Lung (tissue), 12 donors: ENCODE data around the gene IRX1. TPM values are rescaled to one million over a fixed set of nuclear protein-coding genes. Genes with fewer than 3 reads are reported as not detected.

ENCODE experiments used
- ATAC-seq: fragments of 200-7000 bp; cut with Tn5 transposase; one replicate; pipeline ENCODE4 v1.9.1; 2020; ENCODE audit warnings: moderate number of reproducible peaks; ENCODE audit not compliant: insufficient read depth, low FRiP score
- DNase-seq, 3 donors: peaks; one replicate each; pipeline ENCODE4 v3.0.0-alpha.2; 2013 to 2017
- H3K27ac ChIP-seq, 2 donors: one replicate each; pipeline ENCODE4 v1.5.1; 2013; ENCODE audit warnings: mild to moderate bottlenecking in 2 of 2, moderate library complexity in 2 of 2, control low read depth in 1 of 2, inconsistent platforms in 1 of 2, low read depth in 1 of 2, low read length in 1 of 2
- H3K27me3 ChIP-seq, 3 donors: one replicate each; pipeline ENCODE4 v1.5.1; 2013; ENCODE audit warnings: low read length in 2 of 3; ENCODE audit not compliant: control insufficient read depth in 3 of 3, insufficient read depth in 3 of 3
- H3K36me3 ChIP-seq, 4 donors: one replicate each; pipeline ENCODE4 v1.5.1; 2013; ENCODE audit warnings: low read length in 4 of 4, mild to moderate bottlenecking in 1 of 4, moderate library complexity in 1 of 4; ENCODE audit not compliant: control insufficient read depth in 4 of 4, insufficient read depth in 4 of 4
- H3K4me1 ChIP-seq, 5 donors: one replicate each; pipeline ENCODE4 v1.5.1; 2013; ENCODE audit warnings: low read length in 5 of 5, mild to moderate bottlenecking in 2 of 5, moderate library complexity in 1 of 5; ENCODE audit not compliant: control insufficient read depth in 5 of 5, insufficient read depth in 5 of 5
- H3K4me3 ChIP-seq: one replicate; pipeline ENCODE4 v1.5.1; 2013; ENCODE audit warnings: mild to moderate bottlenecking, control low read depth, moderate library complexity
- H3K9ac ChIP-seq, 2 donors: one replicate each; pipeline ENCODE4 v1.5.1; 2013; ENCODE audit warnings: low read length in 2 of 2, control low read depth in 1 of 2; ENCODE audit not compliant: insufficient read depth in 1 of 2
- H3K9me3 ChIP-seq, 4 donors: one replicate each; pipeline ENCODE4 v1.5.1; 2013; ENCODE audit warnings: low read length in 3 of 4, mild to moderate bottlenecking in 1 of 4, moderate library complexity in 1 of 4; ENCODE audit not compliant: control insufficient read depth in 4 of 4, insufficient read depth in 3 of 4
- CTCF ChIP-seq: IDR thresholded peaks from 2 replicates; pipeline ENCODE4 v1.5.1; 2012; ENCODE audit warnings: mild to moderate bottlenecking; ENCODE audit errors: control extremely low read depth, extremely low read depth
- WGBS, 2 donors: extraction: QIAGEN DNeasy Blood & Tissue Kit; methylation state at CpG; one replicate each; pipeline ENCODE4 v1.1.7; 2013; 5-methylcytosine and 5-hydroxymethylcytosine counted together
- polyA plus RNA-seq, 2 donors: library from polyadenylated mRNA; stranded (reverse); fragments of 200-250 nt; gene quantifications; one replicate each; pipeline ENCODE4 v1.2.1, GENCODE V29; 2013
- total RNA-seq, 2 donors: library from RNA; depleted of rRNA in 1 of 2; stranded (reverse); fragments of >200 nt in 1 of 2; gene quantifications; one replicate each; pipeline ENCODE4 v1.2.1, GENCODE V29; 2014 to 2021
- donor health status: control.
- donor health status: control.
- donor health status: Bipolar disorder and iron deficiency.
- donor health status: healthy.
- donor health status: DM: yes; HTN: yes; CAD: no.

IRX1 gene
- total and polyA plus RNA-seq, 4 donors: 3.6 to 25.7 (median 9.1) TPM

GRCh38 chr5:3594510-3595005 lies 1.1 kb upstream of the IRX1 start:
- Histone ChIP-seq H3K27me3 (peaks cover 14 to 69% (median 69%) of the 10 kb centered on the region in 3 donors), H3K4me1 (peaks cover 0 to 14% (median 8%) of the 10 kb centered on the region in 5 donors), H3K4me3 (no peak overlapping the region), H3K9ac (no peak overlapping the region), H3K36me3 (no peaks in the 10 kb centered on the region), H3K27ac (no peak overlapping the region), H3K9me3 (peaks cover 0 to 6% (median 0%) of the 10 kb centered on the region in 4 donors)
- TF ChIP-seq CTCF: no peak
- no peak for ATAC-seq
- WGBS, 2 donors: 2% methylated on average over 48 to 52 of the region's 52 CpGs
- DNase-seq: peak; percentile 24 to 50 (median 46)

DNA sequence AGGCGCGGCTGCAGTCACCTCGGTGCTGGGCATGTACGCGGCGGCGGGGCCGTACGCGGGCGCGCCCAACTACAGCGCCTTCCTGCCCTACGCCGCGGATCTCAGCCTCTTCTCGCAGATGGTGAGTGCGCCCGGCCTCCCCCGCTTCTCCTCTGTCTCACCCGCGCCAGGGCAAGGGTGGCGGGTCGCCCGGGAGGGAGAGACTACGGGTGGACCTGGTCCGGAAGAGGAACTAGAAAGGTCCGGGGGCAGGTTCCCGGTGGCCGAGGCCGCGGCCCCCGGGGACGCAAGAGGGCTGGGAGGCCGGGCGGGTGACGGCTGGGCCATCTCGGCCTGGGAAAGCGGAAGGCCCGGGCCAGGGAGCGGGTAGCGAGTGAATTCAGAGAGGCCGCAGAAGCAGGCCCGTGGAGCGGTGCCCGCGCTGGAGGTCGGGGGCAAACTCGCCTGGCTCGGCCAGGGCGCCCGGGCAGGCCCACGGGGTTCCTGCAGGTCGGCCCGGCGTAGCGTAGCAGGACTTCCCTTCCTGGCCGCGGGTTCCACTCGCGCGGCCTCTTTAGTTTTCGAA lies 711 bp downstream of the IRX1 start:
- Histone ChIP-seq H3K36me3 (no peaks in the 10 kb centered on the region), H3K4me1 (peaks cover 0 to 14% (median 4%) of the 10 kb centered on the region in 5 donors), H3K9ac (peak overlapping the region; percentile 19 to 52), H3K27me3 (peaks cover 14 to 65% (median 62%) of the 10 kb centered on the region in 3 donors), H3K9me3 (peaks cover 0 to 5% (median 0%) of the 10 kb centered on the region in 4 donors), H3K4me3 (peak overlapping the region; percentile 48), H3K27ac (peak overlapping the region in 1 of 2 donors; percentile 69)
- no peak for TF ChIP-seq CTCF
- ATAC-seq: no peak
- whole genome bisulfite sequencing, 2 donors: 1 to 3% methylated on average over 43 to 63 of the region's 63 CpGs
- no peak for DNase-seq

- H3K36me3 ChIP-seq: no peaks in the 10 kb centered on the region
- peak overlapping the region; percentile 19 to 52 for H3K9ac ChIP-seq
- H3K27ac ChIP-seq: peak overlapping the region in 1 of 2 donors; percentile 69
- no peak for TF ChIP-seq CTCF
- DNase-seq (no peak), ATAC-seq (no peak)
- H3K4me3 ChIP-seq: peak overlapping the region; percentile 48
- peaks cover 0 to 14% (median 3%) of the 10 kb centered on the region in 5 donors for H3K4me1 ChIP-seq
- 5 to 6% methylated on average over 7 of the region's 7 CpGs for WGBS, 2 donors
- H3K27me3 ChIP-seq: peaks cover 13 to 66% (median 64%) of the 10 kb centered on the region in 3 donors
- H3K9me3 ChIP-seq: peaks cover 0 to 5% (median 0%) of the 10 kb centered on the region in 4 donors
Observed at GRCh38 chr5:3596857-3597166, 1.2 kb downstream of the IRX1 start.
